ENCODE measurements around the gene ADARB2. TPM values are rescaled to one million over a fixed set of nuclear protein-coding genes. Genes with fewer than 3 reads are reported as not detected.

The ADARB2 gene
- total and polyA plus RNA-seq, 2 experiments from 2014 or later: not detected

- in situ Hi-C loops (cut with MboI): no loop called here
- no peak overlapping the region for H3K27ac ChIP-seq
- H3K4me2 ChIP-seq (ENCODE audit: unreplicated experiment): no peak overlapping the region
- H3K9me3 ChIP-seq (ENCODE audit: low read depth): no peaks in the 10 kb centered on the region
- no peaks in the 10 kb centered on the region for H3K9me2 ChIP-seq (ENCODE audit: insufficient read depth)
- H3K9ac ChIP-seq: no peak overlapping the region
- WGBS, 2 experiments (ENCODE audit: low coverage in 1 of 2, low lambda C conversion rate in 2 of 2, missing lambda C conversion rate in 2 of 2): 29 to 39% methylated on average over 7 of the region's 7 CpGs
- no peaks in the 10 kb centered on the region for H3K36me3 ChIP-seq (ENCODE audit: low read depth)
- no peak overlapping the region for H2AFZ ChIP-seq
- no peaks in the 10 kb centered on the region for H3K79me2 ChIP-seq (ENCODE audit: insufficient read depth)
- H4K20me1 ChIP-seq (ENCODE audit: insufficient read depth): no peaks in the 10 kb centered on the region
- no peaks in the 10 kb centered on the region for H3K4me1 ChIP-seq (ENCODE audit: insufficient read depth)
- no peak for TF ChIP-seq EZH2 (IDR thresholded peaks at IDR 0.05; ENCODE audit: insufficient read depth, poor library complexity, severe bottlenecking)
- TF ChIP-seq EZH2phosphoT487 (IDR thresholded peaks at IDR 0.05; ENCODE audit: insufficient read depth, low read depth): no peak
- no peaks in the 10 kb centered on the region for H3F3A ChIP-seq (ENCODE audit: insufficient read depth)
- no peak for DNase-seq
- H3K27me3 ChIP-seq (replicated peaks; ENCODE audit: insufficient read depth): no peaks in the 10 kb centered on the region
- H3K4me3 ChIP-seq: no peak overlapping the region
Observed at GRCh38 chr10:1413823-1414222, 323.5 kb downstream of the ADARB2 start.

- no peak overlapping the region for H3K9ac ChIP-seq
- DNase-seq: no peak
Observed at GRCh38 chr10:1413256-1413655, 324.1 kb downstream of the ADARB2 start.

GRCh38 chr10:1412531-1413189 lies 324.7 kb downstream of the ADARB2 start:
- H3K4me2 ChIP-seq (ENCODE audit: unreplicated experiment): no peak overlapping the region
- H3K27me3 ChIP-seq (replicated peaks; ENCODE audit: insufficient read depth): no peaks in the 10 kb centered on the region
- WGBS, 2 experiments (ENCODE audit: low coverage in 1 of 2, low lambda C conversion rate in 2 of 2, missing lambda C conversion rate in 2 of 2): 31 to 33% methylated on average over 19 of the region's 19 CpGs
- in situ Hi-C loops (cut with MboI): no loop called here
- no peaks in the 10 kb centered on the region for H3K9me2 ChIP-seq (ENCODE audit: insufficient read depth)
- no peaks in the 10 kb centered on the region for H3F3A ChIP-seq (ENCODE audit: insufficient read depth)
- H3K27ac ChIP-seq: no peak overlapping the region
- TF ChIP-seq EZH2phosphoT487 (IDR thresholded peaks at IDR 0.05; ENCODE audit: insufficient read depth, low read depth) (no peak), EZH2 (IDR thresholded peaks at IDR 0.05; ENCODE audit: insufficient read depth, poor library complexity, severe bottlenecking) (no peak)
- no peak overlapping the region for H3K4me3 ChIP-seq
- no peak overlapping the region for H3K9ac ChIP-seq
- no peaks in the 10 kb centered on the region for H3K79me2 ChIP-seq (ENCODE audit: insufficient read depth)
- no peaks in the 10 kb centered on the region for H4K20me1 ChIP-seq (ENCODE audit: insufficient read depth)
- no peak for DNase-seq
- no peaks in the 10 kb centered on the region for H3K4me1 ChIP-seq (ENCODE audit: insufficient read depth)
- H3K9me3 ChIP-seq (ENCODE audit: low read depth): no peaks in the 10 kb centered on the region
- H3K36me3 ChIP-seq (ENCODE audit: low read depth): no peaks in the 10 kb centered on the region
- H2AFZ ChIP-seq: no peak overlapping the region

More at GRCh38 chr10:1413256-1413655, 324.1 kb downstream of the ADARB2 start:
- Histone ChIP-seq H3K27me3 (replicated peaks; ENCODE audit: insufficient read depth) (no peaks in the 10 kb centered on the region), H3K9me3 (ENCODE audit: low read depth) (no peaks in the 10 kb centered on the region), H3K4me3 (no peak overlapping the region), H3K9me2 (ENCODE audit: insufficient read depth) (no peaks in the 10 kb centered on the region), H3K36me3 (ENCODE audit: low read depth) (no peaks in the 10 kb centered on the region), H4K20me1 (ENCODE audit: insufficient read depth) (no peaks in the 10 kb centered on the region), H3K4me1 (ENCODE audit: insufficient read depth) (no peaks in the 10 kb centered on the region), H3K4me2 (ENCODE audit: unreplicated experiment) (no peak overlapping the region), H3F3A (ENCODE audit: insufficient read depth) (no peaks in the 10 kb centered on the region), H2AFZ (no peak overlapping the region), H3K79me2 (ENCODE audit: insufficient read depth) (no peaks in the 10 kb centered on the region), H3K27ac (no peak overlapping the region)
- in situ Hi-C loops (cut with MboI): no loop called here
- 25 to 32% methylated on average over 11 of the region's 11 CpGs for WGBS, 2 experiments (ENCODE audit: low coverage in 1 of 2, low lambda C conversion rate in 2 of 2, missing lambda C conversion rate in 2 of 2)
- TF ChIP-seq EZH2phosphoT487 (IDR thresholded peaks at IDR 0.05; ENCODE audit: insufficient read depth, low read depth) (no peak), EZH2 (IDR thresholded peaks at IDR 0.05; ENCODE audit: insufficient read depth, poor library complexity, severe bottlenecking) (no peak)

GRCh38 chr10:1411956-1412355 lies 325.4 kb downstream of the ADARB2 start:
- Histone ChIP-seq H3K36me3 (ENCODE audit: low read depth) (no peaks in the 10 kb centered on the region), H3K9me2 (ENCODE audit: insufficient read depth) (no peaks in the 10 kb centered on the region), H4K20me1 (ENCODE audit: insufficient read depth) (no peaks in the 10 kb centered on the region), H3K79me2 (ENCODE audit: insufficient read depth) (no peaks in the 10 kb centered on the region), H3K27ac (no peak overlapping the region), H3F3A (ENCODE audit: insufficient read depth) (no peaks in the 10 kb centered on the region), H3K4me3 (no peak overlapping the region), H2AFZ (no peak overlapping the region), H3K9me3 (ENCODE audit: low read depth) (no peaks in the 10 kb centered on the region), H3K4me1 (ENCODE audit: insufficient read depth) (no peaks in the 10 kb centered on the region), H3K27me3 (replicated peaks; ENCODE audit: insufficient read depth) (no peaks in the 10 kb centered on the region), H3K4me2 (ENCODE audit: unreplicated experiment) (no peak overlapping the region), H3K9ac (no peak overlapping the region)
- no peak for DNase-seq
- WGBS, 2 experiments (ENCODE audit: low coverage in 1 of 2, low lambda C conversion rate in 2 of 2, missing lambda C conversion rate in 2 of 2): 28 to 29% methylated on average over 17 of the region's 17 CpGs
- TF ChIP-seq EZH2 (IDR thresholded peaks at IDR 0.05; ENCODE audit: insufficient read depth, poor library complexity, severe bottlenecking): no peak
- TF ChIP-seq EZH2phosphoT487 (IDR thresholded peaks at IDR 0.05; ENCODE audit: insufficient read depth, low read depth): no peak
- in situ Hi-C loops (cut with MboI): no loop called here
